Spleen (tissue), 7 donors: Measurements from ENCODE around the gene IFT52.

Experiments used
- CTCF ChIP-seq, 11 experiments: fragments of 200-600 bp in 7 of 11; fragments of 450-650 bp in 4 of 11; sonication (generic) in 4 of 11; IDR thresholded peaks in 8 of 11; conservative IDR thresholded peaks in 3 of 11; 1 replicate in 7 of 11; 2 replicates in 4 of 11; pipeline versions ENCODE4 v1.4.0 to v1.8.0; 2016 to 2021; ENCODE audit warnings: antibody characterized with exemption in 11 of 11, inconsistent platforms in 4 of 11, mild to moderate bottlenecking in 1 of 11
- POLR2A ChIP-seq, 3 donors: fragments of 450-650 bp; IDR thresholded peaks; one replicate each; pipeline ENCODE4 v1.5.1; 2017; ENCODE audit warnings: antibody characterized with exemption in 3 of 3, mild to moderate bottlenecking in 1 of 3
- POLR2AphosphoS5 ChIP-seq, 3 donors: sonication (generic); formaldehyde crosslinking; IDR thresholded peaks; one replicate each; pipeline ENCODE4 v1.5.1; 2017; ENCODE audit warnings: antibody characterized with exemption in 3 of 3
- donor health status: DM: no; HTN: no; CAD: no; lungs with moderate emphysema.
- donor health status: DM: no; HTN: no; CAD: no.
- donor health status: DM: no; HTN: no; CAD: no.

GRCh38 chr20:43590036-43590391, 723 bp upstream of the IFT52 start:
- TF ChIP-seq CTCF (IDR thresholded peaks at IDR 0.05 in 8 of 11, conservative IDR thresholded peaks at IDR 0.05 in 3 of 11) (no peak), POLR2A (IDR thresholded peaks at IDR 0.05) (no peak), POLR2AphosphoS5 (IDR thresholded peaks at IDR 0.05) (no peak)
